EL (cell line): Measurements from ENCODE around the gene SLC29A2.
"Not testable (repeated sequence)": the region's sequence is repeated elsewhere in the genome, so short reads cannot be mapped to it uniquely, and the experiment has no call there.

Source experiments
- DNase-seq: peaks from one replicate; pipeline ENCODE4 v3.0.0-alpha.2; 2016

SLC29A2 gene

GRCh38 chr11:66332371-66333219 lies 39.0 kb downstream of the SLC29A2 start:
- DNase-seq: no peak

DNA sequence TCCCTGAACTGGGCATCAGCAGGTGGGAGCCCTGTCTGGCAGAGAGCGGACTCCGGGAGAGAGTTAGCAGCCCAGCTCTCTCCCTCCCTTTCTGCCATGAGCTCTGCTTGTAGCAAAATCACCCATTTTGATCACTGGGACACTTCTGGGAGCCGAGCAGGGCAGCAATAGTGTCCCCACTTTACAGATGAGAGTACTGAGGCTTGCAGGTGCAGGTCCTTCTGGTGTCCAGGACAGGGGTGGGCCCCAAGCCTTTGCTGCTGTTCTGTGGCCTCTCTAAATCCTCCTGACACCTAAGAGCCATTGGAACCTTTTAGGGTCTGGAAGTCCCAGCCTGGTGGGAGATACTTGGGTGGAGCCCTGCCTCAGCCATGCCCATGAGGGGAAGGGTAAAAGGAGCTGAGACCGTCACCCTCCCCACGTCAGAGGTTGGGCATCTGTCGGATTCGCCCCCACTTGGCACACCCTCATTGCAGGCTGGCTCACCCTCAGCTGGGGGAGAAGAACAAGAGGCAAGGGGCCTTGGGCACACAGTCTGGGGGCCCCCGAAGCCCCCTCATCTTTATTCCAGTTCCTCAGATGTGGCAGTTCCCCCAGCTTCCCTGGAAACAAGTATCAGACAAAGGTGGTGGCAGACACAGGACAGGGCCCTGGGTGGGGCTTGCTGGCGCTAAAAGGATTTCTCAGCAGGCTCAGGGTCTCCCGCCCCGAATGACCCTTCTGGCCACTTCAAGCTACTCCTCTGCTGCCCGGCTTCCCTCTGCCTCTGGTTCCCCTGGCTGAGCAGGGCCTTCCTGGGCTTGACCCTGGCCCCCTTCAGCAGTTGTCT lies 39.8 kb downstream of the SLC29A2 start:
- no peak for DNase-seq

GRCh38 chr11:66330931-66331330 lies 40.6 kb downstream of the SLC29A2 start:
- no peak for DNase-seq

- DNase-seq: no peak
These were observed 42.3 kb downstream of the SLC29A2 start for GRCh38 chr11:66329165-66329673.

DNA sequence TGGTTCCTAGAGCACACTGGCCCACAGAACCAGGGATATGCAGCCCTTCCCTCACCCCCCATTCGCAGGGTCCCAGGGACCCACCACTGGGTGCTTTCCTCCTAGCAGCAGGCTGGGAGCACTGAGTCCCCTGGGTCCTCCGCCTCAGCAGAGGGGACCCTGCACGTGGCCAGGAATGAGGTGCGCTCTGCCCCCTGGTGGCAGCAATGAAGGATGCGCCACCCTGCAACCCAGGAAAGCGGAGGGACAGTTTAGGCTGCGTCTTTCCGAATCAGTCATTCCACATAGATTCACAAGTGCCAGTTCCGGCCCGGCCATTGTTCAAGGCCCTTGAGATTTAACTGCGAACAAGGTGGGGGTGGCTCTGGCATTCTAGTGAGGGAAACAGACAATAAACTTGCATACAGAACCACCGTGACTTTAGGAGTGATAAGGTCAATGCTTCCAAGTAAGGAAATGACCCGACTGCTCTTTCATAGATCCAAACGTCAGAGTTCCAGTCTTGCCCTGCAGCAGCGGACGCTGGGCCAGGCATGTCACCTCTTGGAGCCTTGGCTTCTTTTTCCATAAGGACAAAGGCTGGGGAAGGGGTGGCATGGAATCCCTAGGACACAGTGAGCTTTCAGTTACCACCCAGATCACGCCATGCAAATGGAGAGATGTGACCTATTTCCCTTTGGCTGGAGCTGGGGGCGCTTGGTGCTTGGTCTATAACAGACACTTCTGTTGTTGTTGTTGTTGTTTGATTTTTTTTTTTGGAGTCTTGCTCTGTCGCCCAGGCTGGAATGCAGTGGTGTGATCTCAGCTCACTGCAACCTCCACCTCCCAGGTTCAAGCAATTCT lies 43.0 kb downstream of the SLC29A2 start:
- DNase-seq: peak; percentile 86

GRCh38 chr11:66328031-66328301 lies 43.6 kb downstream of the SLC29A2 start:
- DNase-seq: peak; percentile 56

GRCh38 chr11:66327171-66328030 lies 44.2 kb downstream of the SLC29A2 start:
- DNase-seq: peak; percentile 86

DNA sequence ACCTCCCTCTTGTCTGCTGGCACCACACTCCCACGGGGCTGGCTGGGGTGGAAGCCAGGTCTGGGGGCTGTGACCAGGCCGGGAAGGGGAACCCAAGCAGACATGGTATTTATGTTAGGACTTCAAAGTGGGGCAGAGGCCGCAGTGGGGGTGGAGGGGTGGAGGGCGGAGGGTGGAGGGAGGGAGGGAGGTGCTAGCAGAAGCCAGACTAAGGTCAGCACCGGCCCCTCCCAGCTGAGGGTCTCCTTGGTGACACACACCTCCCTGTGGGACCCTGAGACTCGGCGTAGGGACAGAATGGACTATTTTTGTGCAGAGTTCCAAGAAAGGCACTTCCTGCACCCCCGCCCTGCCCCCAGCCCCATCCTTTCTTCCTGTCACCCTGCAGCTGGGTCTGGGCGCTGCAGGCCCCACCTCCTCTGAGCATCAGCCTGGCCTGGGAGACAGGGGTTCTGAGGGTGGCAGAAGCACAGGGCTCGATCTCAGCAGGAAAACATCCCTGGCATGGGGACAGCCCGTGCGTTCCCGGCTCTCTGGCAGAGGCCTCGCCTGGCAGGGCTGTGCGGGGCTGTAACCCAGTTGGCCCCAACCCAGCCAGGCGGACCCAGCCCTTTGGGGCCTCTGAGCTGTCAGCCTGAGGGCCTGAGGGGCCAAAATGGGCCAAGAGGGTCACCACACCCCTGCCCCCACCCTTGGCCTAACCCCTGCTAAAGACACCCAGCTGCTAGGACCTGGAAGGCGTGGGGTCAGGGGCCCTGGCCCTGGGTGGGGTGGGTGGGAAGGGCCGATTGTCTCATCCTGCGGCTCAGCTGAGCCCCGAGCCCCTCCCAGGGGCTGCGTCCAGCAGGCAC lies 45.1 kb downstream of the SLC29A2 start:
- peak; percentile 88 for DNase-seq

DNA sequence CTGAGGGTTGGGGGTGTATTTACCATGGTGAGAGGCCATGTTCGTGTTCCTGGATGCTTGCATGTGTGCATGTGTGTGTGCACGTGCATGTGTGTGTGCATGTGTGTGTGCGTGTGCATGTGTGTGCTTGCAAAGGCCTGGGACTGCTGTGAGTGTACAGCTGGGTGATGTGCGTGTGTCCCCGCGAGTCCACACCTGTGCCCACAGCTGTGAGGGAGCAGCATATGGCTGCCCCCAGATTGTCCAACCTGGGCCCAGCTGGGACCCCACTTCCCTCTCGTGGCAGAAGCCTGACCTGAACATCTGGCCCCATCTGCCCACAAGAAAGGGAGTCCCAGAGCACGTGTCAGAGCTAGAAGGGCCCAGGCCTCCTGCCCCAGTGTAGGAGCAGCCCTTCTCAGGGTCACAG lies 46.3 kb downstream of the SLC29A2 start:
- no peak for DNase-seq

DNA sequence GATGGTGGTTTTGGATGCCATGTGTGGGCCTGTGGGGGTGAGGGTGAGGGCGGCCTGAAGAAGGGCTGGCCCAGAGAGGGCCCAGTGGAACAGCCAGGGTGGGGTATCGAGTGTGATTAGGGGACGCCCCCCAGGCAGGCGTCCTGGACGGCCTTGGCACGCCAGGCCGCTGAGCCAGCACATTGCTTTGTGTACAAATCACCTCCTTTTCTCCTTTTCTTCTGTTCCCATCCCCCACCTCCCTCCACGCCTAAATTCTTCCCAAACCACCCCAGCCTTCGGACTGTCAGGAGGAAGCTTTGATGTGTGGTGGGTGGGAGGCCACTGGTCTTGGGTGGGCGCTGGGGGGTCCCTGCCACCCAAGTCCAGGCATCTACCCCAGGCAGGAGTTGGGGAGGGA lies 46.9 kb downstream of the SLC29A2 start:
- peak; percentile 74 for DNase-seq

- no peak for DNase-seq
These were observed 47.9 kb downstream of the SLC29A2 start for GRCh38 chr11:66323684-66324083.

GRCh38 chr11:66322732-66323427 lies 48.7 kb downstream of the SLC29A2 start:
- no peak for DNase-seq

- no peak for DNase-seq
These were observed 50.0 kb downstream of the SLC29A2 start for GRCh38 chr11:66321606-66322005.

DNA sequence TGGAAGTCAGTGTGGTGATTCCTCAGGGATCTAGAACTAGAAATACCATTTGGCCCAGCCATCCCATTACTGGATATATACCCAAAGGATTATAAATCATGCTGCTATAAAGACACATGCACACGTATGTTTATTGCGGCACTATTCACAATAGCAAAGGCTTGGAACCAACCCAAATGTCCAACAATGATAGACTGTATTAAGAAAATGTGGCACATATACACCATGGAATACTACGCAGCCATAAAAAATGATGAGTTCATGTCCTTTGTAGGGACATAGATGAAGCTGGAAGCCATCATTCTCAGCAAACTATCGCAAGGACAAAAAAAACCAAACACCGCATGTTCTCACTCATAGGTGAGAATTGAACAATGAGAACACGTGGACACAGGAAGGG lies 50.8 kb downstream of the SLC29A2 start:
- not testable (repeated sequence) for DNase-seq

DNA sequence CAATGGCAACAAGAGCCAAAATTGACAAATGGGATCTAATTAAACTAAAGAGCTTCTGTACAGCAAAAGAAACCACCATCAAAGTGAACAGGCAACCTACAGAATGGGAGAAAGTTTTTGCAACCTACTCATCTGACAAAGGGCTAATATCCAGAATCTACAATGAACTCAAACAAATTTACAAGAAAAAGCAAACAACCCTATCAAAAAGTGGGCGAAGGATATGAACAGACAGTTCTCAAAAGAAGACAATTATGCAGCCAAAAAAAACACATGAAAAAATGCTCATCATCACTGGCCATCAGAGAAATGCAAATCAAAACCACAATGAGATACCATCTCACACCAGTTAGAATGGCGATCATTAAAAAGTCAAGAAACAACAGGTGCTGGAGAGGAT lies 51.3 kb downstream of the SLC29A2 start:
- not testable (repeated sequence) for DNase-seq

- no peak for DNase-seq
These were observed 53.0 kb downstream of the SLC29A2 start for GRCh38 chr11:66318600-66318970.

DNA sequence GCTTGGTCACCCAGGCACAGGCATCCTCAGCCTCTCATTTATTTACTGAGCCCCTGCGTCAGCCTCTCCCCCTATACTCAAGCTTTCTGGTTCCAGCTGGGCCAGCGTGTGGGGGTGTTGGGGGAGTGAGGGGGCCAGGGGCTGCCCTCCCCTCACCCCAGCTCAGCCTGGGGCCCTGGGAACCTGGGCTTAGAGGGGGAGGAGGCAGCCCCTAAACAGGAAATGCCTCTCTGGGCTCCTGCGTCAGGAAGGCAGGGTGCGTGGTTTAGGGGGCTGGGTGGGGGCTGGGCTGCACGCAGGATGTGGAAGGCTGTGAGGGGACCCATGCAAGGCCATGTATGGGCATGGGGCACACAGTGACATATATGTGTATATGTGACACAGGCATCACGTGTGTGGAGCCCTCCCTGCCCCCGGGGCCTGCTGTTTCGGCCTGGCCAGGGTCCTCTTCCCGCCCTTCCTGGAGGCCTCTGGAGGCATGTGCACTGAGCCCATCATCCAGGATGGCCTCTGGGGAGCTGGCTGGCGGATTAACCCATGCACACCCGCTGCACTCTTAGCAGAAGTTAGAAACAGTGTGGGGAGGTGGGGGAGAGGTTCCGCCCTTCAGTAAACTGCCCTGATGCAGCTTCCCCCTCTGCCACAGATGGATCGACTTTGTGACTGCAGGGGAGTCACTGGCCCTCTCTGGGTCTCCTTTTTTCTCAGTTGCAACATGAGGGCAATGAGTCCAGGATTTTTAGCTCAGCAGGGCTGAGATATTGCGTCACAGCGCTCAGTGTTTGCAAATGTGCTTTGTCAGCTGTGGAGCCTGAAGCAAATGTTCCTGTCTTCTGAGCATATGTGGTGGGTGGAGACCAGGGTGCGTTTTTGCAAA lies 53.6 kb downstream of the SLC29A2 start:
- DNase-seq: peak; percentile 78

- DNase-seq: peak; percentile 64
These were observed 54.2 kb downstream of the SLC29A2 start for GRCh38 chr11:66317322-66317722.

DNA sequence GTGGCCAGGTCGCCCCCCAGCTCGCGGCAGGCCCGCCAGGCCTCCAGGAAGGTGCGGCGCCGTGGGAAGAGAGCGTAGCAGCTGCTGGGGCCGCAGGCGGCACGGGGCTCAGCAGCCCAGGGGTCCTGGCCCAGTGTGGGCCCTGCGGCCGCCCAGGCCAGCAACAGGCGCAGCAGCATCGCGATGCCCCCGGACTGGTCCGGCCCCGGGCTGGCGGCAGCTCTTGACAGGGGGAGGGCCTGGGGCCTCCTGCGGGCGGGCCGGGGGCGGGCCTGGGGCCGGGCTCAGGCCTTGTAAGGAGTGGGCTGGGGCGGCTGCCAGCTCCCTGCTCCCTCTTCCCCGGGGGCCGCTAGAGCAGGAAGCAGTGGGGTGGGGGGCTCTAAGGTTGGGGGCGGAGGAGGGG lies 54.7 kb downstream of the SLC29A2 start, which contains the start of gene CD248:
Gene CD248, minus strand, starts transcription at position 196 of the 403 bp plus-strand sequence. Its CDS starts 17 bp downstream, at position 179.
- DNase-seq: peak; percentile 76
